GM19023 (cell line): Measurements from ENCODE around the gene CPOX.

ENCODE experiments used
- ATAC-seq: cut with Tn5 transposase; IDR thresholded peaks from one replicate; pipeline ENCODE4 v1.9.1; 2021; ENCODE audit warnings: mild to moderate bottlenecking, moderate library complexity; ENCODE audit not compliant: unreplicated experiment

CPOX gene

GRCh38 chr3:98545940-98546339 is 47.5 kb downstream of the CPOX start:
- peak; percentile 46 for ATAC-seq

GRCh38 chr3:98542623-98543022 is 50.8 kb downstream of the CPOX start:
- ATAC-seq = no peak

GRCh38 chr3:98541695-98542094 is 51.7 kb downstream of the CPOX start:
- ATAC-seq = no peak

GRCh38 chr3:98540346-98540745 is 53.1 kb downstream of the CPOX start:
- ATAC-seq = peak; percentile 38

GRCh38 chr3:98536456-98537017 is 56.9 kb downstream of the CPOX start:
- peak; percentile 71 for ATAC-seq

- ATAC-seq = no peak
These were observed 58.7 kb downstream of the CPOX start for GRCh38 chr3:98534734-98535133.

- ATAC-seq = no peak
These were observed 59.2 kb downstream of the CPOX start for GRCh38 chr3:98534168-98534567.

GRCh38 chr3:98532709-98533571 is 60.5 kb downstream of the CPOX start:
- no peak for ATAC-seq

- no peak for ATAC-seq
These were observed 61.2 kb downstream of the CPOX start for GRCh38 chr3:98532275-98532637.

- ATAC-seq = no peak
These were observed 61.7 kb downstream of the CPOX start, which contains the start of gene GPR15 for GRCh38 chr3:98531622-98532274. TSS of gene GPR15 (plus strand) at chr3:98531978. CDS start at chr3:98532034, 56 bp downstream.

GRCh38 chr3:98530676-98531075 is 62.7 kb downstream of the CPOX start:
- ATAC-seq = no peak

GRCh38 chr3:98529856-98530459 is 63.5 kb downstream of the CPOX start:
- no peak for ATAC-seq
